Measurements from ENCODE around the gene WDFY3.

DNA sequence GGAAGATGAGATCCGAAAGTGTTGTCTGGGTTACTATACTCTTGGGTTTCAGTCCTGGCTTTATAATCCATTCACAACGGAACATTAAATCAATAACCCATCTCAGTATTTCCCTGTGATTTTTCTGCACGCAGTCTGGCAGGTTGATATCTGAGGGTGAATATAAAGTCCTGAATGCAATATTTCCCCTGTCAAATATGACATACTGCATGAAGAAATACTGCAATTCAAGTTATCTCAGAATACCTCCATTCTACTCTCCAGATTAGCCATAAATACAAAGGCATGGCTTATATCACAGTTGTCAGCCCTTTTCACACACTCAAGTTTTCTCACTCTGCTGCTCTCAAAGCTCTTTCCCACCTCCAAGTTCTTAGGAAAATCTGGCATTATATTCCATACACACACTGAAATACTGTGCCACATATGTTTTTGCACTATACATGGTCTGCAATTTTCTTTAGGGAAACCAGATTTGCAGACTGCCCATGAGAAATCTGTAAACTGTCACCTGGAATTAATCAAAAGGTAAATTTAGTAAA is 64.7 kb downstream of the WDFY3 start:
- TF ChIP-seq, protein P1, sequence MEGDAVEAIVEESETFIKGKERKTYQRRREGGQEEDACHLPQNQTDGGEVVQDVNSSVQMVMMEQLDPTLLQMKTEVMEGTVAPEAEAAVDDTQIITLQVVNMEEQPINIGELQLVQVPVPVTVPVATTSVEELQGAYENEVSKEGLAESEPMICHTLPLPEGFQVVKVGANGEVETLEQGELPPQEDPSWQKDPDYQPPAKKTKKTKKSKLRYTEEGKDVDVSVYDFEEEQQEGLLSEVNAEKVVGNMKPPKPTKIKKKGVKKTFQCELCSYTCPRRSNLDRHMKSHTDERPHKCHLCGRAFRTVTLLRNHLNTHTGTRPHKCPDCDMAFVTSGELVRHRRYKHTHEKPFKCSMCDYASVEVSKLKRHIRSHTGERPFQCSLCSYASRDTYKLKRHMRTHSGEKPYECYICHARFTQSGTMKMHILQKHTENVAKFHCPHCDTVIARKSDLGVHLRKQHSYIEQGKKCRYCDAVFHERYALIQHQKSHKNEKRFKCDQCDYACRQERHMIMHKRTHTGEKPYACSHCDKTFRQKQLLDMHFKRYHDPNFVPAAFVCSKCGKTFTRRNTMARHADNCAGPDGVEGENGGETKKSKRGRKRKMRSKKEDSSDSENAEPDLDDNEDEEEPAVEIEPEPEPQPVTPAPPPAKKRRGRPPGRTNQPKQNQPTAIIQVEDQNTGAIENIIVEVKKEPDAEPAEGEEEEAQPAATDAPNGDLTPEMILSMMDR (IDR thresholded peaks at IDR 0.05) = no peak
- TF ChIP-seq POLR2A (IDR thresholded peaks at IDR 0.05) (no peak), EP300 (IDR thresholded peaks at IDR 0.05) (no peak)
